Measurements from ENCODE around the gene RBMS3.

DNA sequence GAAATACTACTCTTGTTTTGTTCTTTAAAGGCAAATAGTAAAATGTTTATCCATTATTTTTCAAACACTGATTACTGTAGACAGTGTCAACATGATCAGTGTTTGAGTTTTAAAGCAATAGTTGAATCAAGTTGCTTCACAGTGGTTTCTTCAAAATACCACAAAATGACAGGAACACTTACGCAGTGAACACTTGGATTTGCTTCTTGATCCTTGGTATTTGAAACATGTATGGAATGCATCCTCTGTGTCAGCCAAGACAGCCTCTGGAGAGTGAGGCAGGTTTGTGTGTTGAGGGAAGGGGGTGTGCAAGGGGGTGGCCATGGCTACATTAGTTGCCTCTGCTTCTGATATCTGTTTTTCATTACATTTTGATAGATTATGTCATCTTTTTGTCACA, 413.0 kb downstream of the RBMS3 start:
- no peak for TF ChIP-seq CHD2 (IDR thresholded peaks at IDR 0.05; ENCODE audit: low read depth, low read length)
- no peak for TF ChIP-seq SSRP1 (CRISPR knock-in tag; IDR thresholded peaks at IDR 0.05)
- no peak for TF ChIP-seq TAF1 (CRISPR knock-in tag; IDR thresholded peaks at IDR 0.05)
